ENCODE results near the gene ABLIM3.
A peak's percentile ranks its signal among the peaks of the same experiment; 100 is the strongest.

Gene ABLIM3

GRCh38 chr5:149195337-149195887 is 54.1 kb downstream of the ABLIM3 start:
- no peak for DNase-seq

- DNase-seq = no peak
Observed at GRCh38 chr5:149195962-149196361, 54.7 kb downstream of the ABLIM3 start.

DNA sequence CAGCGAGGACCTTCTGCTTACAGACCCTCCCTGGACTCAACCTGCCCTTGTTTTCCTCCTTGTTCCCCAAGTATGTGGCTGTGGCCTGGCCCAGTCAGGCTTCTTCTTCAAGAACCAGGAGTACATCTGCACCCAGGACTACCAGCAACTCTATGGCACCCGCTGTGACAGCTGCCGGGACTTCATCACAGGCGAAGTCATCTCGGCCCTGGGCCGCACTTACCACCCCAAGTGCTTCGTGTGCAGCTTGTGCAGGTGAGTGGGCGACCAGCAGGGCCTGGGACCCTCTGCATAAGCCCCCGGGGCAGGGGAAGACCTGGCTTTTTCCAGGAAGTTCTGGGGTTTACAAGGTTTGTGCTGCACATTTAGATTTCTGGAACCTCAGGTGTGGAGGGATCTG is 56.9 kb downstream of the ABLIM3 start:
- no peak for DNase-seq

GRCh38 chr5:149200355-149200754 is 59.1 kb downstream of the ABLIM3 start:
- DNase-seq = no peak

DNA sequence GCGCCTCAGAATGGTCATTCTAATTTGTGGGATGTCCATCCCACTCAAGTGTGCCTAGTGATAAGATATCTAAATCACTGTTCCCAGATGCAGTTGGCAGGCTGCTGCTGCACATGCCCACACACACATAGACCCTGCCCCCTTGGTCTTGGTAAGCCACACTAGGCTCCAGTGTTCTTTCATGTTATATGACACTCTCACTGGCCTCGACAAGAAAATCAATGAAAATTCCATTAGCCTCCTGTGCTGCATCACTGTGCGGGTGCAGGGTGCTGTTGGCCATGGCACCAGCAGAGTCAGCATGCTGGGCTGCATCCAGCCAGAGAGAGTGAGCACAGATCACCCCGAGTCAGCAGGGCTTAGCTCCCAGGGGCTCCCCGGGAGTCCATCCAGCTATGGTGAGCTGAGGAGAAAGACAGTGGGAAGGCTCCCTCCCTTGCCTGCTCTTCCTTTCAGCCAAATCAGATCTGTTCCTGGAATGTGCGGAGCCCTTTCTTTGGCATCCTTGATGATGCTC is 59.9 kb downstream of the ABLIM3 start:
- no peak for DNase-seq

DNA sequence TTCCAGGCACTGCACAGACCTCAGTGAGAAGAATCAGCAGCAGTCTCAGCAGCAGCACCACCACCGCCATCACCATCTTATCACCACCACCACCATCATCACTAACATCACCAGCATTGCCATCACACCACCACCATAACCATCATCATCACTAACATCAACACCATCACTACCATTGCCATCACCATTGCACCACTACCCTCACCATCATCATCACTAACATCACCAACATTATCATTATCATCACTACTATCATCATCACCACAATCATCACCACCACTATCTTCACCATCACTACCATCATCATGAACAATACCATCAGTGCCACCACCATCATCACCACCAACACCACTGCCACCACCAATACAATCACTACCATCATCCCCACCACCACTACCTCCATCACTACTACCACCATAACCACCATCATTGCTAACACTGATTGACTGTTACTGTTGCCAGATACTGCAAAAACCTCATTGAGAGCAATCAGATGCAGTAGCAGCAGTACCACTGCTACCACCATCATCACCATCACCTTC is 61.7 kb downstream of the ABLIM3 start:
- DNase-seq = no peak

DNA sequence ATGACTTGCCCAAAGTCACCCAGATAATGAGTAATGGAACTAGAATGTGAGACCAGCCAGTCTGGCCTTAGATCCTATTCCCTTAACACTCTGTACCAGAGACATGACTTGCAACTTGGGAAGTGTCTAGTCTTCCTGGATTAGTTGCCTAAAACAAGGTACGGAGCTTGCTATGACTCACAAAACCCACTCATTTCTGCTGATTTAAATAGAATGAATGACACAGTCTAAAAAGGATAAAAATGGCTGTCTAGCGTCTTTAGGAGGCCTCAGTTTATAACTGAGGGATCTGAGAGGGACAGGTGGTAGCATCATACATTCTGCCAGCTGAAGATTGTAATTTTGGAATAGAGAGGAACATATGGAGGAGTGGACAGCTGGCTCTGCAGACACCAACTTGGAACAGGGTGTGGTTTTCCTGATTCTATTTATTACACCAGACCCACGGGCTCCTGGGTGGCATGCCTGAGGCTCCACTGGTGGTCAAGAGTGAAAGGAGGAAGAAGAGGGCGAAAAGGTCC is 62.7 kb downstream of the ABLIM3 start:
- DNase-seq = no peak

GRCh38 chr5:149205625-149206523 is 64.6 kb downstream of the ABLIM3 start:
- DNase-seq = peak; percentile 78

DNA sequence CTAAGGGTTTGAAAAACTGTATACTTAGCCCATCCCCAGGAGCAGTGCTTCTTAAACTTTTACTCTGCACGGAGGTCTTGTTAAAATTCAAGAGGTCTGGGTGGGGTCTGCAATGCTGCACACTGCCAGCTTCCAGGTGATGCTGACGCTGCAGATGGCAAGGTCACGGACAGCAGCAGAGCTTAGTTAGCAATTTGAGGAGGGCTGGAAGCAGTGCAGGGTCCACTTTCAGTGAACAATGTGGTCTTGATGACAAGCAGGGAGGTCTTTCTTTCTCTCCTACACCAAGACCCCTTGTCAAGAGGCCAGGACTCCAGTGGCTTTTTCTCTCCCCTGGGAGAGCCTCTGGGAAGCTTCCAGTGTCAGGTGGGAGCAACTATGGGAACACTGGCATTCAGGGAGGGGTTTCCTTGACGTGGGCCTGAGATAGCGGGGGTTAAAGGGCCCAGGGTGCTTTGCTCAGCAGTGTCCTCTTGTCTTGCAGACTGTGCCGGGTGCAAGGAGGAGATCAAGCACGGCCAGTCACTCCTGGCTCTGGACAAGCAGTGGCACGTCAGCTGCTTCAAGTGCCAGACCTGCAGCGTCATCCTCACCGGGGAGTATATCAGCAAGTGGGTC is 65.3 kb downstream of the ABLIM3 start:
- no peak for DNase-seq

- no peak for DNase-seq
Observed at GRCh38 chr5:149207831-149208230, 66.5 kb downstream of the ABLIM3 start.

GRCh38 chr5:149210225-149210624 is 68.9 kb downstream of the ABLIM3 start:
- no peak for DNase-seq

- no peak for DNase-seq
Observed at GRCh38 chr5:149210968-149211490, 69.7 kb downstream of the ABLIM3 start.

- DNase-seq = no peak
Observed at GRCh38 chr5:149211566-149211965, 70.3 kb downstream of the ABLIM3 start.

DNA sequence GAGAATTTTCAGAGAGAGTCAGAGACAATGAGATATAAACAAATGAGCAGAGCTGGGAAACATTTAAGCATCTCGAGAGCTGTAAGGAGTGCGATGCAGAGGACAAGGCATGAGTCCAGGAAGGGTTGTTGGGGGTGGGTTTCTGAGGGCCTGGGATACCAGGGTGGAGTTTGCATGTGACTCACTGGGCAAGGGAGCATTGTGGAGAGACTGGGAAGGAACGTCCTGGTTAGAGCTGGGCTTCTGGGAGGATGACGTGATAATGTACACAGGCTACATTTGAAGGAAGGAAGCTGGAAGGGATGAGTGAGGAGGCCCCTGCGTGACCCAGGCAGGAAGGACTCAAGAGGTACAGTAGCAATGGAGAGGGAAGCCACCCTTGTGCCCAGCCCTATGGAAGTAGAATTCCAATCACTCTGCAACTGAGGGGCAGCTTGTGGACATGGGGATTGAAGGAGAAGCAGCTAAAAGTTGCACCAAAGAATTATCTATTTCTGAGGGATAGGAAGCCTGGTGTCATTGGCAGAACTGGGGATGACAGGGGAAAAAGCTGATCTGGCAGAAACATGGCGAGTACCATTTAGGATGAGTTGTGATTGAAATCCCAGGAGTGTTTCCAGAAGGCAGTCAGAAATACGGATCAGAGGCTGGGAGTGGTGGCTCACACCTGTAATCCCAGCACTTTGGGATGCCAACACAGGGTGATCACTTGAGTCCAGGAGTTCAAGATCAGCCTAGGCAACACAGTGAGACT is 71.1 kb downstream of the ABLIM3 start:
- DNase-seq = peak; percentile 47

- no peak for DNase-seq
Observed at GRCh38 chr5:149213264-149213880, 72.1 kb downstream of the ABLIM3 start.

DNA sequence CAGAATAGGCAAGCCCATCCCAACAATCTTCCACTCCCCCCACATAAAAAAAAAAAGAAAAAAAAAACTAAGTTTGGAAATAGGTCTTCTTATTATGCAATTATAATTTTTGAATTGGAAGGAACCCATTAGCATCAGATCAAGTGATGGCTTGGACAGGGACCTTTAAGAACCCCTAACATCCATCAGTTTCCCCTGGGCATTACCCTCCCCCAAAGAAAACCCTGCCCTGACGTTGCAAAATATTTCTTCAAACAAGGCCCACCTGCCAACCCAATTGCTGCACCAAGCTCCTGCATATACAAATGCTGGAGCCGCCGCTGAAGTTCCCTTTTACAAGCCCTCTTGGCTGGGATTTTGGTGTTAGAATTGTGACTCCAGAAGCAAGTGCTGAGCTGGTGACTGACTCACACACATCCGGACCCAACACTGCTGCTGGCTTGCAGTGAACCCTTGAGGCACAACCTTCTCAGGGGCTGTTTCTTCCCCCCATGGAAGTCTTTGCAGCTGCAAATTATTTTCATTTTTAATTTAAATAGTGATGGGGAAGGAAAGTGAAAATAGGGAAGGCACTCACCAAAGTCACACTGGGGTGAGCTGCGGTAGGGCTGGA is 74.3 kb downstream of the ABLIM3 start:
- DNase-seq = no peak

GRCh38 chr5:149216496-149216895 is 75.2 kb downstream of the ABLIM3 start:
- no peak for DNase-seq

- DNase-seq = no peak
Observed at GRCh38 chr5:149217096-149217802, 76.0 kb downstream of the ABLIM3 start.

GRCh38 chr5:149217803-149218155 is 76.5 kb downstream of the ABLIM3 start:
- DNase-seq = no peak

- no peak for DNase-seq
Observed at GRCh38 chr5:149219584-149219983, 78.3 kb downstream of the ABLIM3 start.

- no peak for DNase-seq
Observed at GRCh38 chr5:149220750-149221149, 79.5 kb downstream of the ABLIM3 start.

Measured in GOT3 (cell line).